OCI-LY1 (cell line): ENCODE results near the gene PDE4D.

ENCODE experiments used
- CTCF ChIP-seq: fragments of 200-600 bp; sonication (generic), shearing (Covaris generic); IDR thresholded peaks from 2 replicates; pipeline ENCODE4 v1.5.1; 2017; ENCODE audit warnings: mild to moderate bottlenecking, antibody characterized with exemption, low read length, moderate library complexity, mixed read lengths
- EZH2 ChIP-seq: fragments of 200-600 bp; sonication (generic), shearing (Covaris generic); IDR thresholded peaks from 2 replicates; pipeline ENCODE4 v1.8.0; 2017; ENCODE audit warnings: borderline replicate concordance, mixed run types, mild to moderate bottlenecking, antibody characterized with exemption, low read length, moderate library complexity, mixed read lengths

GRCh38 chr5:59746241-59746765 is 147.2 kb downstream of the PDE4D start:
- TF ChIP-seq CTCF (no peak), EZH2 (no peak)
